GM23248 (cell line): ENCODE data around the gene SMARCA4. TPM values are rescaled to one million over a fixed set of nuclear protein-coding genes. Genes with fewer than 3 reads are reported as not detected.

Experiments
- DNase-seq: peaks from one replicate; pipeline ENCODE4 v3.0.0-alpha.2; 2015
- H2AFZ ChIP-seq: fragments of 200-600 bp; sonication (generic); 2 replicates; pipeline ENCODE4 v1.6.1; 2016; ENCODE audit warnings: antibody characterized with exemption
- H3F3A ChIP-seq: fragments of 200-600 bp; sonication (generic); 2 replicates; pipeline ENCODE4 v1.6.1; 2016; ENCODE audit warnings: mild to moderate bottlenecking, antibody characterized with exemption, mixed run types; ENCODE audit not compliant: insufficient read depth
- H3K27ac ChIP-seq: fragments of 200-600 bp; sonication (generic); 2 replicates; pipeline ENCODE4 v1.5.1; 2016; ENCODE audit warnings: mild to moderate bottlenecking
- H3K27me3 ChIP-seq: fragments of 200-600 bp; sonication (generic); replicated peaks from 2 replicates; pipeline ENCODE4 v1.6.1; 2016; ENCODE audit warnings: mild to moderate bottlenecking; ENCODE audit not compliant: insufficient read depth
- H3K36me3 ChIP-seq: fragments of 200-600 bp; sonication (generic); 2 replicates; pipeline ENCODE4 v1.6.1; 2016; ENCODE audit warnings: low read depth, mild to moderate bottlenecking
- H3K4me1 ChIP-seq: fragments of 200-600 bp; sonication (generic); 2 replicates; pipeline ENCODE4 v1.6.1; 2016; ENCODE audit warnings: mild to moderate bottlenecking; ENCODE audit not compliant: insufficient read depth
- H3K4me2 ChIP-seq: fragments of 200-600 bp; sonication (generic); one replicate; pipeline ENCODE4 v1.6.1; 2016; ENCODE audit warnings: mild to moderate bottlenecking; ENCODE audit not compliant: unreplicated experiment
- H3K4me3 ChIP-seq: fragments of 200-600 bp; sonication (generic); 2 replicates; pipeline ENCODE4 v1.5.1; 2016; ENCODE audit warnings: mild to moderate bottlenecking
- H3K79me2 ChIP-seq: fragments of 200-600 bp; sonication (generic); 2 replicates; pipeline ENCODE4 v1.6.1; 2016; ENCODE audit warnings: mild to moderate bottlenecking; ENCODE audit not compliant: insufficient read depth
- H3K9ac ChIP-seq: fragments of 200-600 bp; sonication (generic); 2 replicates; pipeline ENCODE4 v1.6.1; 2016; ENCODE audit warnings: mild to moderate bottlenecking
- H3K9me2 ChIP-seq: fragments of 200-600 bp; sonication (generic); 2 replicates; pipeline ENCODE4 v1.6.1; 2016; ENCODE audit warnings: mixed run types, mild to moderate bottlenecking, moderate library complexity; ENCODE audit not compliant: insufficient read depth
- H3K9me3 ChIP-seq: fragments of 200-600 bp; sonication (generic); one replicate; pipeline ENCODE4 v1.6.1; 2017; ENCODE audit warnings: low read depth
- H4K20me1 ChIP-seq: fragments of 200-600 bp; sonication (generic); 2 replicates; pipeline ENCODE4 v1.6.0; 2016; ENCODE audit not compliant: insufficient read depth
- EZH2 ChIP-seq: fragments of 200-600 bp; sonication (generic); IDR thresholded peaks from 2 replicates; pipeline ENCODE4 v1.6.1; 2018; ENCODE audit warnings: antibody characterized with exemption, mild to moderate bottlenecking; ENCODE audit not compliant: insufficient read depth, poor library complexity, severe bottlenecking
- EZH2phosphoT487 ChIP-seq: fragments of 200-600 bp; sonication (generic); IDR thresholded peaks from 2 replicates; pipeline ENCODE4 v1.6.1; 2018; ENCODE audit warnings: antibody characterized with exemption, moderate library complexity, mild to moderate bottlenecking, low read depth; ENCODE audit not compliant: insufficient read depth
- WGBS, 2 experiments: methylation state at CpG; one replicate each; pipeline ENCODE4 v1.1.6; 2015 to 2017; ENCODE audit warnings: low lambda C conversion rate in 2 of 2, low coverage in 1 of 2; ENCODE audit errors: missing lambda C conversion rate in 2 of 2; 5-methylcytosine and 5-hydroxymethylcytosine counted together
- in situ Hi-C: fragments of 300-500 bp; cut with MboI; formaldehyde crosslinking; loops from 2 replicates; pipeline ENCODE4 v1.15.0; 2020
- polyA plus RNA-seq: library from polyadenylated mRNA; unstranded; fragments of >200 nt; fragmentation: Nextera tagmentation; extraction: Ambion mirVana; gene quantifications from 2 replicates; pipeline ENCODE4 v1.2.1, GENCODE V29; 2016
- total RNA-seq: library from RNA; depleted of rRNA; stranded (reverse); fragments of >200 nt; shearing (Covaris generic); gene quantifications from 2 replicates; pipeline ENCODE4 v1.2.3, GENCODE V29; 2014

SMARCA4 gene
- total and polyA plus RNA-seq, 2 experiments from 2014 or later, result 37.1 to 44.0 TPM

- TF ChIP-seq EZH2 (no peak), EZH2phosphoT487 (no peak)
- Histone ChIP-seq H3K9me2 (no peaks in the 10 kb centered on the region), H4K20me1 (0 out of 2 replicates have a peak, but pooled peaks cover 5% of the 10 kb centered on the region), H3K9ac (no peak overlapping the region), H3K79me2 (peaks cover 91% of the 10 kb centered on the region), H3K27me3 (no peaks in the 10 kb centered on the region), H3K4me3 (no peak overlapping the region), H3K4me2 (no peak overlapping the region), H3F3A (peaks cover 7% of the 10 kb centered on the region; the same call in 1 of the 2 replicates), H3K4me1 (no peaks in the 10 kb centered on the region; the same call in 1 of the 2 replicates), H3K9me3 (no peaks in the 10 kb centered on the region), H3K36me3 (no peaks in the 10 kb centered on the region), H3K27ac (no peak overlapping the region), H2AFZ (no peak overlapping the region)
- in situ Hi-C loops, result no loop called here
- WGBS, 2 experiments, result 80 to 82% methylated on average over 6 of the region's 6 CpGs
- DNase-seq, result no peak
These were observed 4.6 kb downstream of the SMARCA4 start for GRCh38 chr19:10965398-10965797.

DNA sequence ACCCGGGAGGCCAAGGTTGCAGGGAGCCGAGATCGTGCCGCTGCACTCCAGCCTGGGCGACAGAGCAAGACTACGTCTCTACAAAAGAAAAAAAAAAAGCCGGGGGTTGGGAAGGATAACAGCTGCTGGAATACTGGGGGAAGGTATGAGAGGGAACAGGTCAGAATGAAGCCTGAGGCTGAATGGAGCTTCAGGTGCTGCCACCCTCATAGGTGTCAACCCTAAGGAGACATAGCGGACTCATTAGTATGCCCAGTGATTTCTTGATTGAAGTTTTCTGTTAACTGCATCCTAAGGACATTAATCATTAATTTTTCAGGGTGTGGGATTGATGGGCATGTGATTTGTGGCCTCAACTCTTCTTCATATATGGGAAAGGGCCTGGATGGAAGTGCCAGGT is 6.0 kb downstream of the SMARCA4 start:
- no peak overlapping the region for H2AFZ ChIP-seq
- no peaks in the 10 kb centered on the region for H3K27me3 ChIP-seq
- no peak overlapping the region for H3K27ac ChIP-seq
- no peaks in the 10 kb centered on the region for H3K9me2 ChIP-seq
- peaks cover 3% of the 10 kb centered on the region; the same call in 1 of the 2 replicates for H3F3A ChIP-seq
- H3K4me2 ChIP-seq, result no peak overlapping the region
- H3K9ac ChIP-seq, result no peak overlapping the region
- in situ Hi-C loops, result no loop called here
- TF ChIP-seq EZH2 (no peak), EZH2phosphoT487 (no peak)
- H3K4me1 ChIP-seq, result no peaks in the 10 kb centered on the region; the same call in 1 of the 2 replicates
- H3K79me2 ChIP-seq, result peaks cover 100% of the 10 kb centered on the region
- 0 out of 2 replicates have a peak, but pooled peaks cover 5% of the 10 kb centered on the region for H4K20me1 ChIP-seq
- H3K9me3 ChIP-seq, result no peaks in the 10 kb centered on the region
- WGBS, 2 experiments, result 95 to 96% methylated on average over 8 of the region's 8 CpGs
- no peak overlapping the region for H3K4me3 ChIP-seq
- DNase-seq, result no peak
- no peaks in the 10 kb centered on the region for H3K36me3 ChIP-seq

- Histone ChIP-seq H3K4me3 (no peak overlapping the region), H2AFZ (no peak overlapping the region), H3K9me3 (no peaks in the 10 kb centered on the region), H3K27me3 (no peaks in the 10 kb centered on the region), H3K79me2 (peaks cover 100% of the 10 kb centered on the region), H3K9me2 (no peaks in the 10 kb centered on the region), H4K20me1 (0 out of 2 replicates have a peak, but pooled peaks cover 5% of the 10 kb centered on the region), H3K27ac (no peak overlapping the region), H3K36me3 (no peaks in the 10 kb centered on the region), H3K4me1 (no peaks in the 10 kb centered on the region), H3K4me2 (no peak overlapping the region), H3K9ac (no peak overlapping the region), H3F3A (no peaks in the 10 kb centered on the region)
- DNase-seq, result no peak
- WGBS, 2 experiments, result 85 to 94% methylated on average over 10 of the region's 10 CpGs
- in situ Hi-C loops, result no loop called here
- TF ChIP-seq EZH2phosphoT487 (no peak), EZH2 (no peak)
These were observed 7.8 kb downstream of the SMARCA4 start for GRCh38 chr19:10968527-10969135.

- in situ Hi-C loops, result no loop called here
- no peaks in the 10 kb centered on the region for H3K36me3 ChIP-seq
- no peaks in the 10 kb centered on the region for H3K9me3 ChIP-seq
- no peak overlapping the region for H3K27ac ChIP-seq
- H3K27me3 ChIP-seq, result no peaks in the 10 kb centered on the region
- no peak overlapping the region for H2AFZ ChIP-seq
- TF ChIP-seq EZH2phosphoT487 (no peak), EZH2 (no peak)
- H3K4me1 ChIP-seq, result 0 out of 2 replicates have a peak, but pooled peaks cover 7% of the 10 kb centered on the region
- 0 out of 2 replicates have a peak, but pooled peaks cover 5% of the 10 kb centered on the region for H4K20me1 ChIP-seq
- peaks cover 99% of the 10 kb centered on the region for H3K79me2 ChIP-seq
- H3K9ac ChIP-seq, result no peak overlapping the region
- no peaks in the 10 kb centered on the region for H3K9me2 ChIP-seq
- no peak overlapping the region for H3K4me2 ChIP-seq
- no peak for DNase-seq
- H3K4me3 ChIP-seq, result no peak overlapping the region
- H3F3A ChIP-seq, result no peaks in the 10 kb centered on the region
- WGBS, 2 experiments, result 86 to 88% methylated on average over 8 of the region's 8 CpGs
These were observed 10.4 kb downstream of the SMARCA4 start for GRCh38 chr19:10971107-10971726.
